Measurements from ENCODE around the gene PRIMPOL. TPM values are rescaled to one million over a fixed set of nuclear protein-coding genes. Genes with fewer than 3 reads are reported as not detected.

The PRIMPOL gene
- total and polyA plus RNA-seq, 9 of the 15 experiments (the other 6 are each of a cell fraction or from before 2014, with no cell fraction given) = 11.0 to 32.0 (median 16.1) TPM

GRCh38 chr4:184697956-184698355 lies 48.4 kb downstream of the PRIMPOL start (continued):
- TF ChIP-seq MCM7 (IDR thresholded peaks at IDR 0.05) (no peak), ILK (tag; IDR thresholded peaks at IDR 0.05; ENCODE audit: borderline replicate concordance, low read depth) (no peak)

GRCh38 chr4:184699941-184700340 lies 50.4 kb downstream of the PRIMPOL start:
- POLR2A ChIA-PET = interaction anchor here (0.6 to 2.1 kb wide), 3 partner anchors 15 to 16 kb away, joined by 3 to 5 read pairs (median 4); no protein-coding TSS in a partner anchor
- Histone ChIP-seq H3K9ac (ENCODE audit: insufficient read depth in 1 of 2, low read depth in 2 of 2, low read length in 2 of 2) (no peak overlapping the region), H3K27ac (ENCODE audit: extremely low read depth, low read depth, low read length) (no peak overlapping the region), H2AFZ (ENCODE audit: low read depth, low read length) (no peak overlapping the region), H3K4me2 (ENCODE audit: insufficient read depth, low read length) (no peak overlapping the region), H3K9me1 (ENCODE audit: control insufficient read depth, insufficient read depth, low read length) (no peaks in the 10 kb centered on the region), H4K20me1 (replicated peaks; ENCODE audit: control insufficient read depth, insufficient read depth, low read length) (no peaks in the 10 kb centered on the region), H3K27me3 (ENCODE audit: control insufficient read depth in 2 of 2, insufficient read depth in 2 of 2, low read length in 2 of 2) (no peaks in the 10 kb centered on the region), H3K36me3 (ENCODE audit: control insufficient read depth, insufficient read depth, low read length) (peaks cover 79% of the 10 kb centered on the region), H3K4me1 (replicated peaks in 1 of 2; ENCODE audit: control insufficient read depth in 2 of 2, insufficient read depth in 2 of 2, low read length in 2 of 2) (no peaks in the 10 kb centered on the region), H3K79me2 (ENCODE audit: control insufficient read depth, insufficient read depth, low read length) (no peaks in the 10 kb centered on the region), H3K4me3 (no peak overlapping the region), H3K9me3 (replicated peaks; ENCODE audit: control insufficient read depth, insufficient read depth, low read depth, low read length) (no peaks in the 10 kb centered on the region)
- CTCF ChIA-PET (ENCODE audit: low intra/inter-chr PET ratio) = no interaction called here
- ATAC-seq (no peak), FAIRE-seq (no peak), DNase-seq (ENCODE audit: extremely low read depth in 1 of 4, low spot score in 3 of 4) (no peak)
- in situ Hi-C loops (cut with MboI) (no loop called here), intact Hi-C loops (cut with micrococcal nuclease) (loop anchor here (5.0 kb wide), 1 partner anchor 228 kb away; the partner anchor contains the start of gene IRF2)
- 89% methylated on average over 4 of the region's 4 CpGs for WGBS (ENCODE audit: insufficient coverage, low coverage, missing lambda C conversion rate)
- BruUV-seq (replicated peaks) = no TSS peak
- TF ChIP-seq RBM14 (IDR thresholded peaks at IDR 0.05; ENCODE audit: borderline replicate concordance, insufficient read depth, low read depth, low read length) (no peak), ZBTB11 (CRISPR knock-in tag; IDR thresholded peaks at IDR 0.05) (no peak), ZBTB1 (CRISPR knock-in tag; IDR thresholded peaks at IDR 0.05; ENCODE audit: borderline replicate concordance, low read depth) (no peak), EWSR1 (IDR thresholded peaks at IDR 0.05; ENCODE audit: borderline replicate concordance, low read depth, partially characterized antibody) (no peak), FOXJ2 (tag; IDR thresholded peaks at IDR 0.05) (no peak), DDX20 (tag; IDR thresholded peaks at IDR 0.05; ENCODE audit: low read depth) (no peak), MTA3 (IDR thresholded peaks at IDR 0.05; ENCODE audit: borderline replicate concordance) (no peak), SMARCA5 (IDR thresholded peaks at IDR 0.05) (no peak), NONO (IDR thresholded peaks at IDR 0.05; ENCODE audit: low read depth in 2 of 2, low read length in 1 of 2) (no peak), DMBX1 (CRISPR knock-in tag; IDR thresholded peaks at IDR 0.05; ENCODE audit: borderline replicate concordance) (no peak), STAT6 (CRISPR knock-in tag; IDR thresholded peaks at IDR 0.05) (no peak)

All from K562 (cell line).